H1 (cell line): ENCODE results near the gene PID1. TPM values are rescaled to one million over a fixed set of nuclear protein-coding genes. Genes with fewer than 3 reads are reported as not detected.

Source experiments
- CTBP2 ChIP-seq: IDR thresholded peaks from 2 replicates; pipeline ENCODE4 v1.7.0; 2011; ENCODE audit warnings: borderline replicate concordance, mild to moderate bottlenecking, moderate library complexity, mixed read lengths, low read length; ENCODE audit not compliant: insufficient read depth, insufficient read length
- JUND ChIP-seq: IDR thresholded peaks from 2 replicates; pipeline ENCODE4 v1.6.1; 2011; ENCODE audit warnings: mild to moderate bottlenecking, improper control_type of control experiment, low read length
- RFX5 ChIP-seq: IDR thresholded peaks from 2 replicates; pipeline ENCODE4 v1.6.1; 2011; ENCODE audit warnings: low read depth, low read length, improper control_type of control experiment, borderline replicate concordance
- SIN3A ChIP-seq, 2 experiments: IDR thresholded peaks in 1 of 2; conservative IDR thresholded peaks in 1 of 2; 2 replicates each; pipeline ENCODE4 v1.6.1; 2011 to 2012; ENCODE audit warnings: low read length in 2 of 2, improper control_type of control experiment in 1 of 2, low read depth in 1 of 2, mild to moderate bottlenecking in 1 of 2
- SRF ChIP-seq: IDR thresholded peaks from 2 replicates; pipeline ENCODE4 v1.6.1; 2011; ENCODE audit warnings: mild to moderate bottlenecking, low read depth, low read length, moderate library complexity
- polyA plus RNA-seq, 7 experiments: library from polyadenylated mRNA; depleted of rRNA in 3 of 7; stranded (reverse) in 5 of 7; unstranded in 2 of 7; fragments of >200 nt in 5 of 7; fragments of 200-250 nt in 2 of 7; gene quantifications; 1 replicate in 5 of 7; 2 replicates in 1 of 7; 4 replicates in 1 of 7; pipeline versions ENCODE4 v1.2.1 to v1.2.3, GENCODE V29; 2011 to 2013; ENCODE audit warnings: missing spikeins in 2 of 7, mixed read lengths in 2 of 7
- total RNA-seq: library from RNA; stranded (reverse); fragmentation: NEBNext Ultra II Directional; extraction: Animal tissue kit (Norgen Biotek cat#: 25700); gene quantifications from 2 replicates; pipeline ENCODE4 v1.2.1, GENCODE V29; 2021
- TF ChIP-seq, protein P1 (sequence below), 3 experiments: IDR thresholded peaks; 1 replicate in 2 of 3; 2 replicates in 1 of 3; pipeline versions ENCODE4 v1.5.1 to v1.6.1; 2011; ENCODE audit warnings: low read length in 3 of 3, mild to moderate bottlenecking in 3 of 3, inconsistent platforms in 2 of 3, low read depth in 1 of 3, moderate library complexity in 1 of 3; ENCODE audit not compliant: insufficient read depth in 1 of 3; ENCODE audit errors: control extremely low read depth in 1 of 3

Gene PID1
- total and polyA plus RNA-seq, 2 of the 8 experiments (the other 6 are each of a cell fraction or from before 2014, with no cell fraction given), result 1.5 to 3.3 TPM

GRCh38 chr2:229261599-229261998, 9.5 kb downstream of the PID1 start (continued):
- TF ChIP-seq, protein P1, sequence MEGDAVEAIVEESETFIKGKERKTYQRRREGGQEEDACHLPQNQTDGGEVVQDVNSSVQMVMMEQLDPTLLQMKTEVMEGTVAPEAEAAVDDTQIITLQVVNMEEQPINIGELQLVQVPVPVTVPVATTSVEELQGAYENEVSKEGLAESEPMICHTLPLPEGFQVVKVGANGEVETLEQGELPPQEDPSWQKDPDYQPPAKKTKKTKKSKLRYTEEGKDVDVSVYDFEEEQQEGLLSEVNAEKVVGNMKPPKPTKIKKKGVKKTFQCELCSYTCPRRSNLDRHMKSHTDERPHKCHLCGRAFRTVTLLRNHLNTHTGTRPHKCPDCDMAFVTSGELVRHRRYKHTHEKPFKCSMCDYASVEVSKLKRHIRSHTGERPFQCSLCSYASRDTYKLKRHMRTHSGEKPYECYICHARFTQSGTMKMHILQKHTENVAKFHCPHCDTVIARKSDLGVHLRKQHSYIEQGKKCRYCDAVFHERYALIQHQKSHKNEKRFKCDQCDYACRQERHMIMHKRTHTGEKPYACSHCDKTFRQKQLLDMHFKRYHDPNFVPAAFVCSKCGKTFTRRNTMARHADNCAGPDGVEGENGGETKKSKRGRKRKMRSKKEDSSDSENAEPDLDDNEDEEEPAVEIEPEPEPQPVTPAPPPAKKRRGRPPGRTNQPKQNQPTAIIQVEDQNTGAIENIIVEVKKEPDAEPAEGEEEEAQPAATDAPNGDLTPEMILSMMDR (IDR thresholded peaks at IDR 0.05; ENCODE audit: control extremely low read depth in 1 of 3, insufficient read depth in 1 of 3, low read depth in 1 of 3, low read length in 3 of 3), result no peak
- no peak for TF ChIP-seq SRF
- TF ChIP-seq JUND, result no peak
- TF ChIP-seq CTBP2, result no peak
- no peak for TF ChIP-seq RFX5
- no peak for TF ChIP-seq SIN3A (conservative IDR thresholded peaks at IDR 0.05 in 1 of 2, IDR thresholded peaks at IDR 0.05 in 1 of 2; ENCODE audit: low read depth in 1 of 2, low read length in 2 of 2)
